Measurements from ENCODE around the gene GRID1. TPM values are rescaled to one million over a fixed set of nuclear protein-coding genes. Genes with fewer than 3 reads are reported as not detected.

The GRID1 gene
- total RNA-seq, 1 experiment from 2014 or later = 0.37 TPM

- Mint-ChIP-seq H3K36me3 (no peaks in the 10 kb centered on the region), H3K4me1 (peaks cover 12% of the 10 kb centered on the region), H3K9me3 (no peaks in the 10 kb centered on the region), H3K4me3 (no peak overlapping the region), H3K27me3 (ENCODE audit: low read depth) (no peaks in the 10 kb centered on the region; the same call in 1 of the 2 replicates), H3K27ac (no peak overlapping the region)
- DNase-seq (ENCODE audit: low spot score) (no peak), ATAC-seq (no peak)
- no peak for TF ChIP-seq OVOL2 (CRISPR knock-in tag; IDR thresholded peaks at IDR 0.05; ENCODE audit: borderline replicate concordance)
- TF ChIP-seq TCF7 (CRISPR knock-in tag; IDR thresholded peaks at IDR 0.05; ENCODE audit: low read depth) = no peak
- TF ChIP-seq ZNF263 (CRISPR knock-in tag; IDR thresholded peaks at IDR 0.05; ENCODE audit: low read depth) = peak; percentile 76; the same call in 1 of the 2 replicates
- TF ChIP-seq MXD4 (CRISPR knock-in tag; IDR thresholded peaks at IDR 0.05; ENCODE audit: borderline replicate concordance) = no peak
- TF ChIP-seq HMGA2 (CRISPR knock-in tag; IDR thresholded peaks at IDR 0.05) = no peak
- TF ChIP-seq RORB (CRISPR knock-in tag; IDR thresholded peaks at IDR 0.05) = no peak
- no peak for TF ChIP-seq ZNF232 (CRISPR knock-in tag; IDR thresholded peaks at IDR 0.05)
- no peak for TF ChIP-seq SP1 (CRISPR knock-in tag; conservative IDR thresholded peaks at IDR 0.05)
- ChIA-PET CTCF (no interaction called here), POLR2A (no interaction called here)
Measured at GRCh38 chr10:86221442-86222335, 144.9 kb downstream of the GRID1 start.

GRCh38 chr10:86220626-86221025, 146.0 kb downstream of the GRID1 start:
- no peaks in the 10 kb centered on the region; the same call in 1 of the 2 replicates for H3K27me3 Mint-ChIP-seq (ENCODE audit: low read depth)
- ChIA-PET POLR2A (no interaction called here), CTCF (no interaction called here)
- DNase-seq (ENCODE audit: low spot score) (no peak), ATAC-seq (no peak)
- no peaks in the 10 kb centered on the region for H3K36me3 Mint-ChIP-seq
- peaks cover 12% of the 10 kb centered on the region for H3K4me1 Mint-ChIP-seq
- H3K27ac Mint-ChIP-seq = no peak overlapping the region
- TF ChIP-seq HMGXB4 (CRISPR knock-in tag; IDR thresholded peaks at IDR 0.05) = no peak
- no peak for TF ChIP-seq KAT7 (CRISPR knock-in tag; IDR thresholded peaks at IDR 0.05; ENCODE audit: borderline replicate concordance)
- no peak for TF ChIP-seq E2F1 (CRISPR knock-in tag; IDR thresholded peaks at IDR 0.05)
- TF ChIP-seq JUN (CRISPR knock-in tag; IDR thresholded peaks at IDR 0.05) = no peak
- H3K9me3 Mint-ChIP-seq = peaks cover 8% of the 10 kb centered on the region; the same call in 1 of the 2 replicates
- H3K4me3 Mint-ChIP-seq = no peak overlapping the region

- POLR2A ChIA-PET = no interaction called here
- ATAC-seq (no peak), DNase-seq (ENCODE audit: low spot score) (no peak)
- H3K4me1 Mint-ChIP-seq = peaks cover 5% of the 10 kb centered on the region
- H3K36me3 Mint-ChIP-seq = no peaks in the 10 kb centered on the region
- no peaks in the 10 kb centered on the region; the same call in 1 of the 2 replicates for H3K27me3 Mint-ChIP-seq (ENCODE audit: low read depth)
- CTCF ChIA-PET = no interaction called here
- H3K27ac Mint-ChIP-seq = no peak overlapping the region
- H3K9me3 Mint-ChIP-seq = peaks cover 8% of the 10 kb centered on the region; the same call in 1 of the 2 replicates
- no peak overlapping the region for H3K4me3 Mint-ChIP-seq
- TF ChIP-seq PREB (CRISPR knock-in tag; IDR thresholded peaks at IDR 0.05; ENCODE audit: borderline replicate concordance) = no peak
- no peak for TF ChIP-seq ARID4B (CRISPR knock-in tag; IDR thresholded peaks at IDR 0.05; ENCODE audit: borderline replicate concordance)
- TF ChIP-seq ZBTB43 (CRISPR knock-in tag; IDR thresholded peaks at IDR 0.05) = no peak
- no peak for TF ChIP-seq AFF4 (CRISPR knock-in tag; IDR thresholded peaks at IDR 0.05; ENCODE audit: borderline replicate concordance)
Measured at GRCh38 chr10:86219271-86219670, 147.3 kb downstream of the GRID1 start.

Data from WTC11 (cell line).